Brain microvascular endothelial cell (primary cell): Measurements from ENCODE around the gene SLC38A6.

Source experiments
- DNase-seq: peaks from one replicate; pipeline ENCODE4 v3.0.0-alpha.2; 2020
- H3K27ac ChIP-seq: fragments of 250-450 bp; sonication (Bioruptor Pico); 2 replicates; pipeline ENCODE4 v1.5.1; 2020; ENCODE audit warnings: mild to moderate bottlenecking, moderate library complexity
- H3K27me3 ChIP-seq: fragments of 250-450 bp; sonication (Bioruptor Pico); replicated peaks from 2 replicates; pipeline ENCODE4 v1.5.1; 2020; ENCODE audit warnings: mild to moderate bottlenecking
- H3K36me3 ChIP-seq: fragments of 250-450 bp; sonication (Bioruptor Pico); replicated peaks from 2 replicates; pipeline ENCODE4 v1.5.1; 2020; ENCODE audit warnings: mild to moderate bottlenecking
- H3K4me3 ChIP-seq: 2 replicates; pipeline ENCODE4 v1.5.1; 2011; ENCODE audit warnings: low read depth, mild to moderate bottlenecking, control low read depth, low read length, moderate library complexity
- CTCF ChIP-seq: IDR thresholded peaks from 2 replicates; pipeline ENCODE4 v1.5.1; 2011; ENCODE audit warnings: low read depth, mild to moderate bottlenecking, moderate library complexity, low read length, control low read depth, inconsistent platforms; ENCODE audit errors: missing control alignments
- in situ Hi-C: cut with HindIII; loops from 2 replicates; pipeline ENCODE4 v1.10.0; 2017; ENCODE audit warnings: low sequenced_read_pairs, low pct_ligation_motif_present

Gene SLC38A6

GRCh38 chr14:60963761-60964160 is 17.3 kb upstream of the SLC38A6 start:
- Histone ChIP-seq H3K27me3 (no peaks in the 10 kb centered on the region), H3K4me3 (no peak overlapping the region), H3K27ac (no peak overlapping the region), H3K36me3 (no peaks in the 10 kb centered on the region)
- no peak for TF ChIP-seq CTCF
- in situ Hi-C loops, result no loop called here
- no peak for DNase-seq

GRCh38 chr14:60964904-60965303 is 16.1 kb upstream of the SLC38A6 start:
- in situ Hi-C loops, result no loop called here
- H3K4me3 ChIP-seq, result no peak overlapping the region
- H3K36me3 ChIP-seq, result no peaks in the 10 kb centered on the region
- no peak for TF ChIP-seq CTCF
- no peaks in the 10 kb centered on the region for H3K27me3 ChIP-seq
- DNase-seq, result no peak
- H3K27ac ChIP-seq, result no peak overlapping the region

- H3K27ac ChIP-seq, result no peak overlapping the region
- no peak overlapping the region for H3K4me3 ChIP-seq
- H3K36me3 ChIP-seq, result no peaks in the 10 kb centered on the region
- no peak for TF ChIP-seq CTCF
- H3K27me3 ChIP-seq, result no peaks in the 10 kb centered on the region
- in situ Hi-C loops, result no loop called here
- DNase-seq, result peak; percentile 64
Measured at GRCh38 chr14:60965402-60965801, 15.6 kb upstream of the SLC38A6 start.

- no peak overlapping the region for H3K27ac ChIP-seq
- no peak for DNase-seq
- no peaks in the 10 kb centered on the region for H3K36me3 ChIP-seq
- H3K27me3 ChIP-seq, result no peaks in the 10 kb centered on the region
- no peak overlapping the region for H3K4me3 ChIP-seq
- TF ChIP-seq CTCF, result no peak
- in situ Hi-C loops, result no loop called here
Measured at GRCh38 chr14:60968099-60968498, 12.9 kb upstream of the SLC38A6 start.

GRCh38 chr14:60968671-60969070 is 12.4 kb upstream of the SLC38A6 start:
- no peak for DNase-seq
- Histone ChIP-seq H3K27me3 (no peaks in the 10 kb centered on the region), H3K36me3 (no peaks in the 10 kb centered on the region), H3K4me3 (no peak overlapping the region), H3K27ac (no peak overlapping the region)
- in situ Hi-C loops, result no loop called here
- no peak for TF ChIP-seq CTCF

GRCh38 chr14:60970146-60970545 is 10.9 kb upstream of the SLC38A6 start:
- in situ Hi-C loops, result no loop called here
- Histone ChIP-seq H3K27me3 (no peaks in the 10 kb centered on the region), H3K27ac (no peak overlapping the region), H3K36me3 (peaks cover 4% of the 10 kb centered on the region), H3K4me3 (no peak overlapping the region)
- no peak for DNase-seq
- no peak for TF ChIP-seq CTCF
